ENCODE results near the gene ANOS1. TPM values are rescaled to one million over a fixed set of nuclear protein-coding genes. Genes with fewer than 3 reads are reported as not detected.

The ANOS1 gene
- total and polyA plus RNA-seq, 2 donors (not counting 3 experiments of a cell fraction or from before 2014, with no cell fraction given): 0.55 to 0.87 TPM

GRCh38 chrX:8484360-8484949 lies 247.5 kb downstream of the ANOS1 start:
- CTCF ChIA-PET: no interaction called here
- H3K9me3 ChIP-seq (replicated peaks; ENCODE audit: control insufficient read depth, insufficient read depth, low read length): no peaks in the 10 kb centered on the region
- no peak overlapping the region for H3K27ac ChIP-seq (ENCODE audit: insufficient read depth, low read depth, low read length)
- no TSS peak for BruUV-seq (replicated peaks)
- POLR2A ChIA-PET: no interaction called here
- intact Hi-C loops (cut with micrococcal nuclease): no loop called here
- TF ChIP-seq EZH2 (IDR thresholded peaks at IDR 0.05; ENCODE audit: borderline replicate concordance, low read depth, low read length, severe bottlenecking) (no peak), MYC (IDR thresholded peaks at IDR 0.05; ENCODE audit: low read depth, low read length) (no peak), MAX (IDR thresholded peaks at IDR 0.05; ENCODE audit: insufficient read depth, insufficient read length) (no peak), POLR2AphosphoS5 (IDR thresholded peaks at IDR 0.05; ENCODE audit: insufficient read depth, low read depth, low read length) (no peak), POLR2A (IDR thresholded peaks at IDR 0.05; ENCODE audit: low read depth, low read length) (no peak), FOS (IDR thresholded peaks at IDR 0.05; ENCODE audit: borderline replicate concordance, insufficient read depth, low read length) (no peak), CTCF (IDR thresholded peaks at IDR 0.05; ENCODE audit: extremely low read depth in 1 of 2, insufficient read depth in 1 of 2, low read depth in 1 of 2, low read length in 2 of 2) (no peak), GATA2 (IDR thresholded peaks at IDR 0.05; ENCODE audit: insufficient read depth, insufficient read length, low read depth, low read length) (no peak), JUN (IDR thresholded peaks at IDR 0.05; ENCODE audit: borderline replicate concordance, insufficient read depth, insufficient read length, low read depth) (no peak)
- DNase-seq (ENCODE audit: low read depth, low spot score) (no peak), FAIRE-seq (no peak)
- H2AFZ ChIP-seq (ENCODE audit: low read depth, low read length): no peak overlapping the region
- no peaks in the 10 kb centered on the region for H3K36me3 ChIP-seq (ENCODE audit: control insufficient read depth in 2 of 2, extremely low read depth in 1 of 2, insufficient read depth in 2 of 2, low read length in 2 of 2)
- no peaks in the 10 kb centered on the region for H3K4me1 ChIP-seq (ENCODE audit: control insufficient read depth, extremely low read depth, insufficient read depth, low read length)
- no peaks in the 10 kb centered on the region for H3K79me2 ChIP-seq (ENCODE audit: control insufficient read depth, insufficient read depth, low read length)
- H3K27me3 ChIP-seq (ENCODE audit: control insufficient read depth in 2 of 2, insufficient read depth in 2 of 2, low read length in 2 of 2): no peaks in the 10 kb centered on the region
- dilution Hi-C loops (cut with MboI; ENCODE audit: extremely low pct_ligation_motif_present, low sequenced_read_pairs): no loop called here
- H3K4me2 ChIP-seq (ENCODE audit: insufficient read depth, low read length): no peak overlapping the region
- H3K9ac ChIP-seq (replicated peaks; ENCODE audit: extremely low read depth, insufficient read depth, low read length): no peak overlapping the region
- no peaks in the 10 kb centered on the region for H4K20me1 ChIP-seq (replicated peaks; ENCODE audit: control insufficient read depth, extremely low read depth, insufficient read depth, low read length)
- H3K9me1 ChIP-seq (replicated peaks; ENCODE audit: control insufficient read depth, extremely low read depth, insufficient read depth, low read length): no peaks in the 10 kb centered on the region
- H3K4me3 ChIP-seq (replicated peaks in 1 of 3; ENCODE audit: insufficient read depth in 1 of 3, low read depth in 1 of 3, low read length in 3 of 3): no peak overlapping the region

Other genes starting within 250 kb of the ANOS1 start
- gene FAM9A, start 69.2 kb upstream of the ANOS1 start, total RNA-seq: not detected in 2 replicates
- gene FAM9A, start 69.2 kb upstream of the ANOS1 start, polyA plus RNA-seq: not detected in 2 replicates

Data from endothelial cell of umbilical vein (primary cell).